Left hindlimb (tissue), 1 donor: ENCODE data around the gene CACFD1.

Experiments
- DNase-seq: peaks from one replicate; pipeline ENCODE4 v3.0.0-alpha.2; 2018

CACFD1 gene

DNA sequence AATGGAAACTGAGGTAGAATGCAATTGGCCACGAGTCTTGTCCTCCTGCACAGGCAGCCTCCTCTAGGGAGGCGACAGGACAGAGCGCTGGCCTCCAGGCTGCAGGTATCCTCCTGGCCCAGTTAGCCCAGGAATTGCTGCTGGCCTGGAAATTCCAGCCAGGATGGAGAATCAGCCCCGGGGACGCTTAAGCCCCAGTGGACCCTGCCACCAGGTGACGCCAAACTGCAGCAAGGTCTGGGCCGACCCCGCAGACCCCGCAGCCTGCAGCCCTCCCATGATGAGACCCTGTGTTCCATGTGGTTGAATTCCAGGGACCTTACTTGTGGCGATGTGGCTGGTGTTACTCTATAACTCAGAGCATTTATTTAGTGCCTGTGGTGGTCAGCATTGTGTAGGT lies 7.3 kb downstream of the CACFD1 start:
- DNase-seq, result no peak

DNA sequence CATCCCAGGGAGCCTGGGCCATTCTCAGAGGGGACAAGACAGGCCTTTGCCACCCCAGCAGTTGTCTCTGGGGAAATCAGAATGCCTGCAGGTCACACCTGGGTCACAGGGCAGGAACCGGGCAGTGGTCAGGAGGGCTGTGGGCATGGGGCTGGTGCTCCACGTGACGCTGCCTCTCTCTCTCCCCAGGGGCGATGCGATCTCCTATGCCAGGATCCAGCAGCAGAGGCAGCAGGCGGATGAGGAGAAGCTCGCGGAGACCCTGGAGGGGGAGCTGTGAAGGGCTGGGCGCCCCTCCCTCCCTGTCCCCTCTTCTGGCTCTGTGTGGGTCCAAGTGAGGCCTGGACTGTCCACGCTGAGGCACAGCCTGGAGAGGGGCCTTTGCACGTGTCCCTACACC lies 8.6 kb downstream of the CACFD1 start:
- DNase-seq, result peak; percentile 23

DNA sequence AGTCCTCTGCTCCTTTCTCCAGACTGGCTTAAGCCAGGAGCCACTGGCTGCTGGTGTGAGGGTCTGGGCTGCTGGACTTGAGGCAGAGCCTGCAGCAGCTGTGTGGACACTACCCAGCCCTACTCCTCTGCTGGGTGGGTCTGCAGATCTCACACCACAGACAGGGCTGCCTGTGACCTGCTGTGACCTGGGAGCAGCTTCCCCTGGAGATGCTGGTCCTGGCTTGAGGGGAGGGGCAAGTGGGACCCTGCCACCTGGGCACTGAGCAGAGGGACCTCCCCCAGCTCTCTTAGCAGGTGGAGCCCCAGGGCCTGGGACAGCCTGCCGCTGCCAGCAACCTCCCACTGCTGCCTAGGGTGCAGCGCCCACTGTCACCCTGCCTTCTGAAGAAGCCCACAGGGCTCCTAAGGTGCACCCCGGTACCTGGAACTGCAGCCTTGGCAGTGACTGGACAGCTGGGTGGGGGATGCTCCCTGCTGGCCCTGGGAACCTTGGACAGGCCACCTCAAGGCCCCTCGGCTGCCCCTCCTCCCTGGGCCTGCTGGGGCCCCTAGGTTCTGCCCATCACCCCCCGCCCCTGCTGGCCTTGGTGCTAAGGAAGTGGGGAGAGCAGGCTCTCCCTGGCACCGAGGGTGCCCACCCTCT lies 9.1 kb downstream of the CACFD1 start:
- DNase-seq, result peak; percentile 26

DNA sequence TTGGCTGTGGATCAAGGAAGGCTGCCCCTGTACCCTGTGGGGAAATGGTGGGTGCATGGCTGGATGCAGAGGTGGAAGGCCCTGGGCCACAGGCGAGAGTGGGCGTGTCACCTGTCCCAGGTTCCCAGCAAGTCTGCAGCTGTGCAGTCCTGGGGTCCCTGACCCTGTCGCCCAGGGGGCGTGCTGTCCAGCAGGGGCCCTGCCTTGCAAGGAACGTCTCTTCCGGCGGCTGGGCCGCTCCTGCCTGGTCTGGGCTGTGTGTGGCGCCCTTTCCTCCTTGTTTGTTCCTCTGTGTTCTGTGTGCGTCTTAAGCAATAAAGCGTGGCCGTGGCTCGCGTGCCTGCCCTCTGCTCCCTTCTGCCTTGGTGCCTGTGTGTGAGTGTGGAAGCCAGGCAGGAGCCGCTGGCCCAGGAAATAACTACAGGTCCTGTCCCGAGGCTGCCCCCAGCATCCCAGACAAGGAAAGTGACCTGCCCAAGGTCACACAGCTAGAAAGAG lies 10.7 kb downstream of the CACFD1 start:
- peak; percentile 27 for DNase-seq

DNA sequence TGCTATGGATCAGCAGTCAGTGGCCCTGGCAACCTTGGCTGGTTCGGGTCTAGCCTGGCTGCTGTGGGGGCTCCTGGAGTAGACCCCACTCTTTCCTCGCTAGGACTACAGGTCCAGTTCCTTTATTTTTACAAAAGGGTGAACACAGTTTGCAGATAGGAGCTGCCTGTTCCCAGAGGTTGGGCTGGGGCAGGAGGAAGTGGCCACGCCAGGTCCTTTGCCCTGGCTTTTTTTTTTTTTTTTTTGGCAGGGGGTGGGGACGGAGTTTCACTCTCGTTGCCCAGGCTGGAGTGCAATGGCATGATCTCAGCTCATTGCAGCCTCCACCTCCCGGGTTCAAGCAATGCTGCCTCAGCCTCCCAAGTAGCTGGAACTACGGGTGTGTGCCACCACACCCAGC lies 11.2 kb downstream of the CACFD1 start:
- DNase-seq, result no peak

DNA sequence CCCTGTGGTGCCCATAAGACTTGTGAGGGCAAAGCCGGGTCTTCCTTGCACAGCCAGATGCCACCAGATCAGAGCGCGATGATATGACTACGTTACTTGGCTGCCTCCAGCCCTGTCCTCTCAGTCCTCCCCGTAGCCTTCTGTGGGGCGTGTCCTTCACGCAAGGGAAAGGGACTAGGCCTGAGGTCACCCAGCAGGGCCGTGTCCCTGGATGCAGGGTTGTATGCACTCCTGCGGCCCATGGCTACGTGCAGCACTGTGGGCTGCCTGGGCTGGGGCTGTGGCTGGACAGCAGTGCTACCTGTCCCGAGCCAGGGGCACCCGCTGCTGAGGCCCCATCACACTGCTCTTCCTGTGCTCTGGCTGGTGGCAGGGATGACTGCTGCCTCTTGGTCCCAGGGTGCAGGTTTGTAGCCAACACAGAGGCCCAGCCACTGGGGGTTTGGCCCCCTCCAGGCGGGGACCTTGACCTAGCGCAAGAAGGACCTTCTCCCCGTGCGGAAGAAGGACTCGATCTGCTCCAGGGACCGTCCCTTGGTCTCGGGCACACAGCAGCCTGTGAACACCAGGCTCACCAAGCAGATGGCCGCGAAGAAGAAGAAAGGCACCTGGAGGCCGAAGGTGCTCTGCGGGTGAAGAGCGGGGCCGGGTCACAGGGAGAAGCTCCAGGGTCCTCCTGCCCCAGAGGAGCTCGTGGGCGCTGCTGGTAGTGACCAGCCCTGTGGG lies 11.9 kb downstream of the CACFD1 start:
- peak; percentile 16 for DNase-seq

DNA sequence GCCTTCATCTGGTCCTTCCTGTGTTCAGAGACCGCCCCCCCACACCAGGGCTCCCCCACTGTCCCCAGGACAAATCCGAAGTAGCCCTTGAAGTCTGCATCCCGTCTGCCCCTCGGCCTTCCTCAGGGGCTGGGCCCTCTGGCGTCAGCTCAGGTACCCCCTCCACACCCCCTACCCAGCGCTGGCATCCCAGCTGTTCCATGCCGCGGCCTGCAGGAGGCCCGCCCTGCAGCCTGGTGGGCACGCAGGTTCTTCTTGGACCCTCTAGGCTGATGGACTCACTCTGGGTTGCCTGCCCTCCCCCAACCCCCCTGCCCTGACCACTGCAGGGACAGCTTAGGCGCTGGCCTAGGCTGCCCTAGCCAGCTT lies 12.5 kb downstream of the CACFD1 start:
- DNase-seq, result peak; percentile 22

DNA sequence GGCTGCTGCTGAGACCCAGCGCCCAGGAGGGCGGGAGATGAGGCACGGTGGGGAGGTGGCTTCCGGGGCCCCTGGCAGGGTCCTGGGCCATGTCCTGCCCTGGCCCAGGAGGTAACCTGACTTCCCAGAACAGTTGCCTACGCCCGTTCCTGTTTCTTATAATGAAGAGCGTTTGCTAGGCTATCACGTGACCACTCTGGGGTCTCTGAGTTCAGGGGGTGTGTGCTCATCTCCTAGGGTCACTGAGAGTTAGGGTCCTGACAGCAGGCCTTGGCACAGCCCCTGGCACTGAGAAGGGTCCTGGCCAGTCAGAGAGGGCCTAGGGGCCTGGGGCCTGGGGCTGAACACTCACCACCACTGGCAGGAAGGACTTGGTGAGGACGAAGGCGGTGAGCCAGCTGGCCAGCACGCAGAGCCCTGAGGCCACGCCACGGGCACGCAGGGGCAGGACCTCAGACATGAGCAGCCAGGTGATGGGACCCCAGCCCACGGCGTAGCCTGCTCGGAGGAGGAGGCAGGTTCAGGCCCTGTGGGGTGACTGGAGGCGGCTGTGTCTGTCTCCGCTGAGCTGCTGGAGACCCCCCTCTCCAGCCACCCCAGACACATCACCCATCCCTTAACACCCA lies 13.1 kb downstream of the CACFD1 start:
- DNase-seq, result peak; percentile 22

DNA sequence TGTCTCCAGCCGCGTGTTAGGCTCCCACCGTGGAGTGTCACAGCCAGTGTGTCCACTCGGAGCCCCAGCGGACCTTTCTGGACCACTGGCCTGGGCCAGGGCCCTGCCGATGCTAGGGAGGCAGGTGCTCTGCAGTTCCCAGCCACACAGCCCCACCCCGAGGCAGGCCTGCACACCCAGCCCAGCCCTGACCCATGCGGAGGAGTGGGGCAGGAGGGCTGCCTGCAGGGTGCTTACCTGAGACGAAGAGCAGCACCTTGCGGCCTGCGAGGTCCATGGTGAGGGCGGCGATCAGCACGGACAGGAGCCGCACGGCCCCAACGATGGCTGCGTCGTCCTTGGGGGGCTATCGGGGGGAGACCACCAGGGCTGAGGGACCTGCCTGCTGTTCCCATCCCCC lies 14.0 kb downstream of the CACFD1 start:
- DNase-seq, result no peak

DNA sequence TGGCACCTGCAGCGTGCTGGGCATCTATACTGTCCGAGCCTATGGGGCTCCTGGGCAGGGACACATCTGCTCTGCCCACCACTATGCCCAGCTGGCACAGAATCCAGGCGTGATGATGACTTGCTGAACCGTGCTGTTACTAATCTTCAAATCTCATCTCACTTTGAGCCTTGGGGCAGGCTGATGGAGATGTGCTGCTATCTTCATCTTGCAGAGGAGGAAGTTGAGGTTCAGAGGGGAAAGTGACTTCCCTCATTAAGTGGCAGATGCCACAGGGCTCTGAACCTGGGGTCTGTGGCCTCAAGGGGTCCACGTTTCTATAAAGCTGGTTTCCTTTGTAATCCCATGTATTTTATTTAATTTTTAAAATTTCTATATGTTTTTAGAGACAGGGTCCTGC lies 14.4 kb downstream of the CACFD1 start:
- DNase-seq, result no peak

DNA sequence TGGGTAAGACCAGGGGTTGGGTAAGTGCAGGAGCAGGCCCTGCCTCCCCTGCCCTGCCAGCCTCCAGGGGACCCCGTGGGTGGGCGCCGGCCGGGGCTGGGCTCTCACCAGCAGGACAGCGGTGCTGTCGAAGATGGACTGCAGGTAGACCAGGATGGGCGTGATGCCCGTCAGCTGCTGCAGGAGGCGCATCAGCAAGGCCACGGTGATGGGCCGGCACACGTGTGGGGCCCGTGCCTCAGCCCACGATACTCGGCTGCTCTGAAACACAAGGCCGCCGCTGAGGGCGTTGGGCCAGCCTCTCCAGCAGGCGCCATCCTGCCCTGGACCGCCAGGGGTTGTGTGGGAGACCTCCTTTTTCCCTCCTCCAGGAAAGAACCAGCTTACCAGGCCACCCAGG lies 15.1 kb downstream of the CACFD1 start:
- DNase-seq, result no peak

DNA sequence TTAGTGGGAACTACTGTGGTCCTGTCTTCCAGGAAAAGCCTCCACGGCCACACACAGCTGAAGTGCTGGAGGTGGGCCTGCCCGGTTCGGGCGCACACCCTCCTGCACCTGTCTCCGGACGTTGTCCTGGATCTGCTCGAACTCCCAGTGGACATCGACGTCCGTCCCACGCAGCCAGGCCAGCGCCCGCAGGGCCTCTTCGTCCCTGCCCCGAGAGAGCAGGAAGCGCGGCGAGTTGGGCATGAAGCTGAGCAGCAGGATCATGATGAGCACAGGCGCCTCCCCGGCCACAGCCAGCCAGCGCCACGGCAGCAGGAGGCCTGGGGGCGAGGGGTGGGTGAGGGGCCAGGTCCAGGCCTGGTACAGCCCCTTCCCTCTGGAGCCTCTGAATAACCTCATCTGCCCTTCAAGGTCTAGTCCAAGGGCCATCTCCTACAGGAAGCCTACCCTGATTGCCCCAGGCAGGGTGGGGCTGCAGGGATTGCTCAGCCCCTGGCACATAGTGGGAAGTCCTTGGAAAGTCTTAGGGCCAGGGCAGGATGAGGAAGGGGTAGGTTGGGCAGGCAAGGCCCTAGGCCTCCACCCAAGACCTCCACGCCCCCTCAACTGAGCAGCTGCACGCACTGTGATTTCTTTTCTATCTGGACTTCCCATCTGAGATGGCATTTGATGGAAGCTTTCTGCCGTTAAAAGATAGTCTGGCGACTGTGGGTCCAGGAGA lies 15.7 kb downstream of the CACFD1 start:
- DNase-seq, result no peak

DNA sequence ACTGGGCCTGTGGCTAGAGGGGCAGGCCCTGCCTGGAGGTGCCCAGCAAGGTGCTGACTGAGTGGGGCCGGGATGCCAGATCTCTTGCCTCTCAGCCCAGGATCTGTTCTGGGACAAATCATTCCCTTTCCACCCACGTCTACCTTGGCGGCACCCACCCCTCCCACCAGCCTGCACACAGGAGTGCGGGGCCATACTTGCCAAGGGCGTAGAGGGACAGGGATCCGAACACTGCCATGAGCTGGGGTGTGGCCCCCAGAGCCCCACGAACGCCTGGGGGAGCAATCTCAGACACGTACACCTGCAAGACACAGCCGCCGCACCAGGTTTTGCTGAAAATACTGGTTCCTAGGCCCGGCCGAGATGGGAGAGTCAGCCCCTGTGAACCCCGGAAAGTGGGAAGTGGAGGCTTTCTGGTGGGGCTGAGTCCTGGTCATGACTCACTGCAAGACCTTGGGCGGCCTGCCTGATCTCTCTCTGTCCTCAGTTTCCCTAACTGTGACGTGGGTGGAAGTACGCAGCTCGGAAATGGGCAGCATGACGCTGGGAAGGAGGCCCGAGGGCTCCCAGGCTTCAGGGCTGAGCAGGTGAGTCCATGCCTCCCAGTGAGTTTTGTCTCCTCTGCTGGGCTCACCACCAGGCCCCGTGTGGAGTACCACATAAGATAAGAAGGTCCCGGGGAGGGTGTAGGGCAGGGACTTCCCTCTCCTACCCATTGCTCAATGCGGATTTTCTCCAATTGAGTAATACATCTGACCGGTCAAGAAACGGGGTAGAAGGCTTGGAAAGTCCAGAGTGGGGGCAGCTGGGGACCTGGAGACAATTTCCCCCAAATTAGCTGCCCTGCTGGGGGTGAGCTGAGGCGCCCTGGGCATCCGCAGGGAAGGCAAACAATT lies 16.5 kb downstream of the CACFD1 start:
- no peak for DNase-seq

DNA sequence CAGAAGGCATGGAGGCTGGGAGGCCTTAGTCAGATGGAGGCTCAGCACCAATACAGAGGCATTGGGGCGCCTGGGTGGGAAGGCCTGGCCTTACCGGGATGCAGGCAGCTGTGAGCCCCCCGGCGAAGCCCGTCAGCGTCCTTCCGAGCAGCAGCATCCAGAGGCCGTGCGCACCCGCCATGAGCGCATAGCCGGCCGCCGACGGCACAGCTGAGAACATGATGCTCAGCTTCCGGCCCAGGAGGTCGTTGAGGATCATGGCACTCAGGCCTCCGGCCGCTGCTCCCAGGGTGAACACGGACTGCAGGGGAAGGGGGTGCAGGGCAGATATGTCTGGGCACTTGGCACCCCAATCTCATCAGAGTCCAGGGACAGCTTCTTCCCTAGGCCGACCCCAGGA lies 17.2 kb downstream of the CACFD1 start:
- DNase-seq, result no peak

DNA sequence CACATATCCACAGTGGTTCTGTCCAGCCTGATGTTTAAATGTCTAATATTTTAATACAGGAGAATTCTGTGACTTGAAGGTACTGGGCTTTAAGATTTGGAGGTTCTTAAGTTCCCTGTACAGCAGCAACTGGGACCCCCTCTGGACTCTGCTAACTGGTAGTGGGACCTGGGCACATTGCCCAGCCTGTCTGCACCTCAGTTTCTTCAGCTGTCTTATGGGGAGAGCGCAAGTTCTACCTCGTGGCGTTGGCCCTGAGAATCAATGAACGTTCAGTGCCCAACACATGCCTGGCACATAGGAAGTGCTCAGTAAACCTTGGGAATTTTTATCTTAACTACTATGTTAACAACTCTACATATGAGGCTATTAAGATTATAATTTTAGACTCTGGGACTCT lies 17.7 kb downstream of the CACFD1 start:
- DNase-seq, result no peak

DNA sequence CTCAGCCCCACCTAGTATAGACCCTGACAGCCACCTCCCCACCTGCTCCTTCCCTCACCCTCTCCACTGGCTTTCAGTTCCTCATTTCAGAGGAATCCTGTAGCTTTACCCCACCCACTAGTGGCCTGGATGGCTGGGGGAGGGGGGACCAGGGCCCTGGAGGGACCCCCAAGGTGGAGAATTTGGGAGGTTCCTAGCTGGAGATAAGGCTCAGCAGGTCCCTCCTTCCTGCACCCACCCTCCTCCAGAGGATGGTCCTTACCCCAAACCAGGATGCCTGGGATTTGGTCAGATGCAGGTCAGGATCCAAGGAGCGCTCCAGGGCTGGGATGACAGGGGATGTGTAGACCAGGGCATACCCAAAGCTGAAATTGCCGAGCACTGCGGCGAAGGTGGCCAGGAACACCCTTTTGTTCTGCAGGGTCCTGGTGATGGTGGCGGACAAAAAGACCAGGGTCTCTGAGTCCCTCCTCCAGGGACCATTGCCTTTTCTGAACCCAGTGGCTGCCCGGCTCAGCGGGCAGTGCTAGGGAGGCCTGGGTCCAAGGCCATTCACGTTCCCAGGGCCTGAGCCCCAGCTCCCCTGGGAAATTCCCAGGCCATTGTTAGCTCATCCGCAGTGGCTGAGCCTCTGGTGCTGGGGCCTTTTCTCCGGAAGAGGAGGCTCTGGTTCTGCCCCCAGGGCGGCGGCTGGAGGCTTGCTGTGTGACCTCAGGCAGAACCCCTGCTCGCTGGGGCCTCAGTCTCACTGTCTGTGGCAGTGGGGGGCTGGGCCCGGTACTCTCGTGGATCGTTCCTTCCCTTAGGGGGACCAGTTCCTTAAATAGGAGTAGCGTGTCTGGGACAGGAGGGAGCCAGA lies 18.4 kb downstream of the CACFD1 start:
- peak; percentile 50 for DNase-seq

DNA sequence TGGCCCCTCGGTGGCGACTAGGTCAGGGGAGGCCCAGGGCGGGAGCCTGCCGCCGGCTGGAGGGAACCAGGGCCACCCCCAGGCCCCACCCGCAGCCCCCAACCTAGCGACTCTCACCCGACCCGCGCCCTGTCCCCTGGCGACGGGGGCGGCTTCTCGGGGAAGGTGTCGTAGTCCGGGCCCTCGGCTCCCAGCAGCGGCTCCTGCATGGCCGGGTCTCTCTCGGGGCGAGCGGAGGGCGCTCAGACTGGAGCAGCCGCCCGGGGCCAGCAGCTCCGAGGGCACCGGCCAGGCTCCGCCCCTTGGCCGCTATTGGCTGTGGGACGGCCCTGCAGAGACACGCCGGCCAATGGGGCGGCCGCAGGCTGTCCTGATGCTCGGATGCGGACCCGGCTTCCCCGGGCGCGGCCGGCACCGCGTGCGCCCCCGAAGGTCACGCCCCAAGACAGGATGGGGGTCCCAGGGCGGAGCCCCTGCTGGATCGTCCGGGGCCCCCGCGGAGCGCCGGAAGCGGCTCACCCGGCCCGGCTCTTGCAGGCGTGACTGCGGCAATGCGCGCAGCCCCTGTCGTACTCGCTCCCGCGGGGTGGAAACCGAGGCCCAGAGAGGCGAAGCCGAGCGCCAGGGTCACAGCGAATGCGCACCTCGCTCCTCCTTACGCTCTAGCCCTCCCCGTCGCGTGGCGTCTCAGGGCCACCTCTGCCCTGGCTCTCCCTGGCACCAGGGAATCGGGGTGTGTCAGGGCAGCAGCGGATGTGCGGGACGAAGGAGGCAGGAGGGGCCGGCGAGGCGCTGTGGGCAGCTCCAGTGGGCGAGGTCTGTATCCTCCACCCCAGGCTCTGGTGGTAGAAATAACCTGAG lies 19.3 kb downstream of the CACFD1 start, which contains the start of gene SLC2A6:
Gene SLC2A6, minus strand, starts transcription at position 249 of the 861 bp plus-strand sequence. Its CDS starts 40 bp downstream, at position 209.
- DNase-seq, result peak; percentile 83

DNA sequence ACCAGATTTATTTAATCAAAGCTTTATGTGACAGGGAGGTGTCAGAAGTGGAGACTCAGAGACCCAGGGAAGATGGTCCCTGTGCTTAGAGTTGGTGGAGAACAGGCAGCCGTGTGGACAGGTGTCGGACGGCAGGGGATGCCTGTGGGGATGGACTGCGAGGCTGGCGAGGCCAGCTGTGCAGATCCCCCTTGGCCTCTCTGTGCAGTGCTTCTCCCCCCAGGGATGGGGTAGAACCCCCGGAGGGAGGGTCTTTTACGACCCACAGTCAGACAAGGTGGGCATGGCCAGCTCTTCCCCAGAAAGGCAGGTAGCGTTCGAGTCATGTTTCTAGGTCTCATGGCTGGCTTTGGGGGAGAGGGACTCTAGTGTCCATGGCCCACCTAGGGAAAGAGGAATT lies 23.8 kb downstream of the CACFD1 start:
- DNase-seq, result peak; percentile 8

DNA sequence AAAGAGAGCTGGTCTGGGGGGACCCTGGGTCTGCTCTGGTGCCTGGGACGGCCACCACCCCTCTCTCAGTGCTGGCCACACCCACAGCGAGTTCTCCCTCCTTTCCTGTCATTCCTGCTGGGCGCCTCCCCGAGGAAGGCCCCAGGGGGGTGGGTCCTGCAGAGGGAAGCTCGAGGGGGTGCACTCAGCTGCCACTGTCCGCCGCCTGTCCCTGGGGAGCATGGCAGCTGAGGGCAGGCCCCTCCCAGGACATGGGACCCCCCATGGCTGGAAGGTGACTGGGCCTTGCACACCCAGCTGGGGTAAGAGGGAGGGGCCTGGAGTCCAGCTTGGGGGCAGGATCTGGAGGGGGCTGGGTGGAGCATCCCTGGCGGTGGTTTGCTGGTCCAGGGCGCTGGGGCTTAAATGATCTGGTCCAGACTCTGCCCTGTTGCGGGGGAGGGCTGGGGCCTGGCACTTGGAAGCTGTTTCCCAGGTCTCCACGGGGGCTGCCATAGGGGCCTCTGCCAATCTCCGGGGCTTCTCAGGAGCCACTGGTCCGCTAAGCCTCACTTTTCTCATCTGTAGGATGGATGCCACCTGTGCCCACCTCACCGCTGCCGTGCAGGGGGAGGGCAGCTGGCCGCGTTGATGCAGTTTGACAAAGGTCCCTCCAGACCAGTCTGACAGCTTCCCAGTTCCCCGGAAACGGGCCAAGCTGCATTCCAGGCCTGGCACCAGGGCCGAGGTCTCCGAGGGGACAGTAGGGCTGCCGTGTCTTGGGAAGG lies 25.1 kb downstream of the CACFD1 start:
- DNase-seq, result peak; percentile 20
